Stimulated activated CD4-positive, alpha-beta T cell treated with anti-CD3 and anti-CD28 coated beads, Interleukin-2, amount 100 ng/mL, for 4 hours (primary cell): ENCODE data around the gene UGT2A1.
"Not testable (repeated sequence)": the region's sequence is repeated elsewhere in the genome, so short reads cannot be mapped to it uniquely, and the experiment has no call there.

Source experiments
- DNase-seq: peaks from one replicate; pipeline ENCODE4 v3.0.0-alpha.2; 2020; ENCODE audit warnings: low read depth

Gene UGT2A1

GRCh38 chr4:69653147-69653546, at the start of gene UGT2A1:
TSS of gene UGT2A1 (minus strand) at chr4:69653247. CDS start at chr4:69647644, 5,603 bp downstream.
- no peak for DNase-seq

GRCh38 chr4:69702201-69702600, 49.2 kb upstream of the UGT2A1 start:
- no peak for DNase-seq

GRCh38 chr4:69701696-69702095, 48.6 kb upstream of the UGT2A1 start:
- no peak for DNase-seq

- no peak for DNase-seq
Measured at GRCh38 chr4:69697536-69698242, 44.6 kb upstream of the UGT2A1 start.

- no peak for DNase-seq
Measured at GRCh38 chr4:69689599-69689998, 36.6 kb upstream of the UGT2A1 start.

- no peak for DNase-seq
Measured at GRCh38 chr4:69684804-69685203, 31.8 kb upstream of the UGT2A1 start.

GRCh38 chr4:69668680-69669079, 15.6 kb upstream of the UGT2A1 start:
- DNase-seq: no peak

GRCh38 chr4:69664009-69664408, 11.0 kb upstream of the UGT2A1 start:
- not testable (repeated sequence) for DNase-seq

GRCh38 chr4:69661130-69661803, 8.2 kb upstream of the UGT2A1 start:
- not testable (repeated sequence) for DNase-seq

GRCh38 chr4:69658133-69658532, 5.1 kb upstream of the UGT2A1 start:
- DNase-seq: no peak

GRCh38 chr4:69656653-69657158, 3.7 kb upstream of the UGT2A1 start:
- no peak for DNase-seq

GRCh38 chr4:69650872-69651271, 2.2 kb downstream of the UGT2A1 start:
- no peak for DNase-seq

GRCh38 chr4:69649629-69650028, 3.4 kb downstream of the UGT2A1 start:
- no peak for DNase-seq

GRCh38 chr4:69649207-69649606, 3.8 kb downstream of the UGT2A1 start:
- no peak for DNase-seq

GRCh38 chr4:69642961-69643360, 10.1 kb downstream of the UGT2A1 start:
- no peak for DNase-seq

GRCh38 chr4:69640289-69640688, 12.8 kb downstream of the UGT2A1 start:
- DNase-seq: no peak

GRCh38 chr4:69639542-69639941, 13.5 kb downstream of the UGT2A1 start, which contains the start of gene UGT2A2:
TSS of gene UGT2A2 (minus strand) at chr4:69639642. CDS start at chr4:69639640, 2 bp downstream.
- DNase-seq: no peak

GRCh38 chr4:69617083-69617694, 35.9 kb downstream of the UGT2A1 start:
- DNase-seq: no peak

GRCh38 chr4:69610484-69610883, 42.6 kb downstream of the UGT2A1 start:
- no peak for DNase-seq

GRCh38 chr4:69601065-69601464, 52.0 kb downstream of the UGT2A1 start:
- no peak for DNase-seq

GRCh38 chr4:69600013-69600412, 53.0 kb downstream of the UGT2A1 start:
- DNase-seq: no peak

- DNase-seq: no peak
Measured at GRCh38 chr4:69594382-69594781, 58.7 kb downstream of the UGT2A1 start.

GRCh38 chr4:69591364-69591763, 61.7 kb downstream of the UGT2A1 start:
- no peak for DNase-seq
